ENCODE measurements around the gene ELMO1. TPM values are rescaled to one million over a fixed set of nuclear protein-coding genes. Genes with fewer than 3 reads are reported as not detected.

The ELMO1 gene
- total and polyA plus RNA-seq, 2 experiments from 2014 or later = 6.5 to 24.9 TPM

DNA sequence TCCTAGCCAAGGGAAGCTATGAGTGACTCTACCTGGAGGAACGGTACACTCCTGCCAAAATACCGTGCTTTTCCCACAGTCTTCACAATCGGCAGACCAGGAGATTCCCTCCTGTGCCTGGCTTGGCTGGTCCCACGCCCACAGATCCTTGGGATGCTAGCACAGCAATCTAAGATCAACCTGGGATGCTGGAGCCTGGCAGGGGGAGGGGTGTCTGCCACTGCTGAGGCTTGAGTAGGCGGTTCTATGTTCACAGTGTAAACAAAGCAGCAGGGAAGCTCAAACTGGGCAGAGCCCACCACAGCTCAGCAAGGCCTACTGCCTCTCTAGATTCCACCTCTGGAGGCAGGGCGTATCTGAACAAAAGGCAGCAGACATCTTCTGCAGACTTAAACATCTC is 295.3 kb downstream of the ELMO1 start (continued):
- TF ChIP-seq, protein P1, sequence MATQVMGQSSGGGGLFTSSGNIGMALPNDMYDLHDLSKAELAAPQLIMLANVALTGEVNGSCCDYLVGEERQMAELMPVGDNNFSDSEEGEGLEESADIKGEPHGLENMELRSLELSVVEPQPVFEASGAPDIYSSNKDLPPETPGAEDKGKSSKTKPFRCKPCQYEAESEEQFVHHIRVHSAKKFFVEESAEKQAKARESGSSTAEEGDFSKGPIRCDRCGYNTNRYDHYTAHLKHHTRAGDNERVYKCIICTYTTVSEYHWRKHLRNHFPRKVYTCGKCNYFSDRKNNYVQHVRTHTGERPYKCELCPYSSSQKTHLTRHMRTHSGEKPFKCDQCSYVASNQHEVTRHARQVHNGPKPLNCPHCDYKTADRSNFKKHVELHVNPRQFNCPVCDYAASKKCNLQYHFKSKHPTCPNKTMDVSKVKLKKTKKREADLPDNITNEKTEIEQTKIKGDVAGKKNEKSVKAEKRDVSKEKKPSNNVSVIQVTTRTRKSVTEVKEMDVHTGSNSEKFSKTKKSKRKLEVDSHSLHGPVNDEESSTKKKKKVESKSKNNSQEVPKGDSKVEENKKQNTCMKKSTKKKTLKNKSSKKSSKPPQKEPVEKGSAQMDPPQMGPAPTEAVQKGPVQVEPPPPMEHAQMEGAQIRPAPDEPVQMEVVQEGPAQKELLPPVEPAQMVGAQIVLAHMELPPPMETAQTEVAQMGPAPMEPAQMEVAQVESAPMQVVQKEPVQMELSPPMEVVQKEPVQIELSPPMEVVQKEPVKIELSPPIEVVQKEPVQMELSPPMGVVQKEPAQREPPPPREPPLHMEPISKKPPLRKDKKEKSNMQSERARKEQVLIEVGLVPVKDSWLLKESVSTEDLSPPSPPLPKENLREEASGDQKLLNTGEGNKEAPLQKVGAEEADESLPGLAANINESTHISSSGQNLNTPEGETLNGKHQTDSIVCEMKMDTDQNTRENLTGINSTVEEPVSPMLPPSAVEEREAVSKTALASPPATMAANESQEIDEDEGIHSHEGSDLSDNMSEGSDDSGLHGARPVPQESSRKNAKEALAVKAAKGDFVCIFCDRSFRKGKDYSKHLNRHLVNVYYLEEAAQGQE (IDR thresholded peaks at IDR 0.05; ENCODE audit: unreplicated experiment) = no peak
- TF ChIP-seq POLR2AphosphoS5 (IDR thresholded peaks at IDR 0.05; ENCODE audit: low read depth) (no peak), EZH2 (IDR thresholded peaks at IDR 0.05; ENCODE audit: low read depth, unreplicated experiment) (no peak), NANOG (IDR thresholded peaks at IDR 0.05; ENCODE audit: borderline replicate concordance) (no peak), ZNF114 (CRISPR knock-in tag; IDR thresholded peaks at IDR 0.05) (no peak)
- TF ChIP-seq, protein P2, sequence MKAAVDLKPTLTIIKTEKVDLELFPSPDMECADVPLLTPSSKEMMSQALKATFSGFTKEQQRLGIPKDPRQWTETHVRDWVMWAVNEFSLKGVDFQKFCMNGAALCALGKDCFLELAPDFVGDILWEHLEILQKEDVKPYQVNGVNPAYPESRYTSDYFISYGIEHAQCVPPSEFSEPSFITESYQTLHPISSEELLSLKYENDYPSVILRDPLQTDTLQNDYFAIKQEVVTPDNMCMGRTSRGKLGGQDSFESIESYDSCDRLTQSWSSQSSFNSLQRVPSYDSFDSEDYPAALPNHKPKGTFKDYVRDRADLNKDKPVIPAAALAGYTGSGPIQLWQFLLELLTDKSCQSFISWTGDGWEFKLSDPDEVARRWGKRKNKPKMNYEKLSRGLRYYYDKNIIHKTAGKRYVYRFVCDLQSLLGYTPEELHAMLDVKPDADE (IDR thresholded peaks at IDR 0.05) = no peak
- TF ChIP-seq, protein P3, sequence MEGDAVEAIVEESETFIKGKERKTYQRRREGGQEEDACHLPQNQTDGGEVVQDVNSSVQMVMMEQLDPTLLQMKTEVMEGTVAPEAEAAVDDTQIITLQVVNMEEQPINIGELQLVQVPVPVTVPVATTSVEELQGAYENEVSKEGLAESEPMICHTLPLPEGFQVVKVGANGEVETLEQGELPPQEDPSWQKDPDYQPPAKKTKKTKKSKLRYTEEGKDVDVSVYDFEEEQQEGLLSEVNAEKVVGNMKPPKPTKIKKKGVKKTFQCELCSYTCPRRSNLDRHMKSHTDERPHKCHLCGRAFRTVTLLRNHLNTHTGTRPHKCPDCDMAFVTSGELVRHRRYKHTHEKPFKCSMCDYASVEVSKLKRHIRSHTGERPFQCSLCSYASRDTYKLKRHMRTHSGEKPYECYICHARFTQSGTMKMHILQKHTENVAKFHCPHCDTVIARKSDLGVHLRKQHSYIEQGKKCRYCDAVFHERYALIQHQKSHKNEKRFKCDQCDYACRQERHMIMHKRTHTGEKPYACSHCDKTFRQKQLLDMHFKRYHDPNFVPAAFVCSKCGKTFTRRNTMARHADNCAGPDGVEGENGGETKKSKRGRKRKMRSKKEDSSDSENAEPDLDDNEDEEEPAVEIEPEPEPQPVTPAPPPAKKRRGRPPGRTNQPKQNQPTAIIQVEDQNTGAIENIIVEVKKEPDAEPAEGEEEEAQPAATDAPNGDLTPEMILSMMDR (conservative IDR thresholded peaks at IDR 0.05; ENCODE audit: low read depth in 2 of 2) = no peak

DNA sequence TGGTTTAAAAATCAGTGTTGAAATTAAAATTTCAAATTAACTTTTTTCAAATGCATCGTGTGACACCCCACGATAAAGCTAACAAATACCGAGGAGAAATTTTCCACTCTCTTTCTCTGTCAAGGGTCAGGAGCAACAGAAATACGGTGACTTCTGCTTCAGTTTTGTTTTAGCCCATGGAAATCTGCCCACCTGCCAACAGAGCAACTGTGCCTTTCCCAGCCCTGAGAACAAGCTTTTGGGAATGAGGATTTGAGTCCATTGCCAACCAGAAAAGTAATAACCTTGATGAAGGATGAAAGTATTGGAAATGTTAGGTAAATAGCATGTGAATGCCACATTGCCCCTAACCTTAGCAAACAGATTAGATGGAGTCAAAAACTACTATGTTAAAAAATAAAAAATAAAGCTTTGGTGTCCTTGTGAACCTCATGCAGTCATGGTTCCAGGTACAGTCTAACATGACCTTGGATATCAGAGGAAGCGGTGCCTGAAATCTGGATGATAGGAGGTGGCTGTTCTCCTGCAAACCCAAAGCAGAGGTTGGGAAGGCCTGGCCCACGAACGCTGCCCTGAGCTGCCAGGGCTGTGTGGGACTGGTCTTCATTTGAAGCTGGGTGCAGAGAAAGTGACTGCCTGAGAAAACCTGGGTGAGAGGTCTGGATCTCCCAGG is 296.8 kb downstream of the ELMO1 start:
- no peak overlapping the region for H3K27ac Mint-ChIP-seq
- Histone ChIP-seq H3K4me2 (no peak overlapping the region), H3K9me2 (ENCODE audit: insufficient read depth) (peaks cover 3% of the 10 kb centered on the region; the same call in 1 of the 2 replicates)
- TF ChIP-seq ZNF331 (CRISPR knock-in tag; IDR thresholded peaks at IDR 0.05; ENCODE audit: low read depth) (no peak), CREB1 (CRISPR knock-in tag; IDR thresholded peaks at IDR 0.05; ENCODE audit: low read depth) (no peak), NANOG (IDR thresholded peaks at IDR 0.05; ENCODE audit: borderline replicate concordance) (no peak), STAT1 (IDR thresholded peaks at IDR 0.05; ENCODE audit: unreplicated experiment) (no peak), EZH2phosphoT487 (IDR thresholded peaks at IDR 0.05; ENCODE audit: unreplicated experiment) (no peak), ZNF114 (CRISPR knock-in tag; IDR thresholded peaks at IDR 0.05) (no peak)
- TF ChIP-seq, protein P1 (IDR thresholded peaks at IDR 0.05; ENCODE audit: unreplicated experiment) = no peak
- TF ChIP-seq, protein P2 (IDR thresholded peaks at IDR 0.05) = no peak

More for the DNA sequence above, 296.8 kb downstream of the ELMO1 start:
- peaks cover 31% of the 10 kb centered on the region for H3K4me1 Mint-ChIP-seq
- Histone ChIP-seq H3K79me2 (replicated peaks; ENCODE audit: insufficient read depth) (no peaks in the 10 kb centered on the region), H3K36me3 (ENCODE audit: insufficient read depth) (no peaks in the 10 kb centered on the region), H3K4me1 (ENCODE audit: insufficient read depth) (no peaks in the 10 kb centered on the region), H3K27me3 (ENCODE audit: insufficient read depth) (no peaks in the 10 kb centered on the region), H3F3A (replicated peaks; ENCODE audit: low read depth) (no peaks in the 10 kb centered on the region), H4K20me1 (replicated peaks; ENCODE audit: insufficient read depth) (no peaks in the 10 kb centered on the region), H2AFZ (no peak overlapping the region), H3K27ac (ENCODE audit: low read depth) (no peak overlapping the region), H3K4me3 (no peak overlapping the region)
- H3K27me3 Mint-ChIP-seq (ENCODE audit: insufficient read depth, low read depth, poor library complexity) = peaks cover 3% of the 10 kb centered on the region
- peaks cover 11% of the 10 kb centered on the region; the same call in 1 of the 3 replicates for H3K36me3 Mint-ChIP-seq (ENCODE audit: low read depth)
- DNase-seq (ENCODE audit: low spot score) = no peak
- no peak for ATAC-seq
- H3K4me3 Mint-ChIP-seq = no peak overlapping the region
- peaks cover 12% of the 10 kb centered on the region; the same call in 2 of the 3 replicates for H3K9me3 Mint-ChIP-seq

Data from GM23338 (cell line).